HG02870 (cell line): ENCODE data around the gene PDZD2.
"Not testable (repeated sequence)": the region's sequence is repeated elsewhere in the genome, so short reads cannot be mapped to it uniquely, and the experiment has no call there.

ENCODE experiments used
- ATAC-seq: cut with Tn5 transposase; IDR thresholded peaks from one replicate; pipeline ENCODE4 v1.9.1; 2021; ENCODE audit warnings: mild to moderate bottlenecking, moderate library complexity; ENCODE audit not compliant: unreplicated experiment

The PDZD2 gene

GRCh38 chr5:31963358-31964006, 324.6 kb downstream of the PDZD2 start:
- ATAC-seq: no peak

- no peak for ATAC-seq
These were observed 325.1 kb downstream of the PDZD2 start for GRCh38 chr5:31964007-31964360.

DNA sequence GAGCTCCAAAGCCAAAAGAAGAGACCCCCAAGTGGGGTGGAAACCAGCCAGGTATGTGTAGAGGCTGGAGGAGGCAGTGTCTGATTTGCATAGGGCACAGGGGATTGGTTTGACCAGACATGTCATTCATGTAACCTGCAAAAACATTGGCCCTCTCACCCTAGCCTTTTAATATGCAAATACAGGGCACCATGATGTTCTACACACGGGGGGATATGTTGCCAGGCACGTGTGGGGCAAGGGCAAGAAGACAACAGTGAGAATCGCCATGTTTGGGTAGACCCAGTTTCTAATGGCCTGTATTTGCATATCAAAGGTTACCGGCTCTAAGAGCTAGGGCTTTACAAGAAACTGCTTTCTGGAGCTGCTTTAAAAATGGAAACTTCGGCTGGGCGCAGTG, 326.3 kb downstream of the PDZD2 start:
- ATAC-seq: no peak

DNA sequence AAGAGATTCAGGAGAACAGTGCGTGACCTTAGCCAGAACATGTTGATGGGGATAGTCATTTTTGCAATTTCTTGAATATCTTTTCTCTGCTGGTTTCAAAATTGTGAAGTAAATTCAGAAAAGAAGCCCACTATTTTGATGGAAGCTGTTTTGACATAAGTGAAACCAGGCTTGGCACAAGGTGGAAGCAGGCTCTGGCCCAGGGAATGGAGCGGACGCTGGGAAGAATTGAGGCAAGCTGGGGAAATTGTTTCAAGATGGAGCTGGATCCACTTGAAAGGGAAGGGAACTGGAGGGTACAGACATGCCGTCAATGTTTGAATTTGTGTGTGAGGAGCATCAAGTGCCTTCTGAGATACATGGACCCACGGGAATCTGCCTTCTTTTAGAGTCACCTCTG, 328.0 kb downstream of the PDZD2 start:
- ATAC-seq: no peak

DNA sequence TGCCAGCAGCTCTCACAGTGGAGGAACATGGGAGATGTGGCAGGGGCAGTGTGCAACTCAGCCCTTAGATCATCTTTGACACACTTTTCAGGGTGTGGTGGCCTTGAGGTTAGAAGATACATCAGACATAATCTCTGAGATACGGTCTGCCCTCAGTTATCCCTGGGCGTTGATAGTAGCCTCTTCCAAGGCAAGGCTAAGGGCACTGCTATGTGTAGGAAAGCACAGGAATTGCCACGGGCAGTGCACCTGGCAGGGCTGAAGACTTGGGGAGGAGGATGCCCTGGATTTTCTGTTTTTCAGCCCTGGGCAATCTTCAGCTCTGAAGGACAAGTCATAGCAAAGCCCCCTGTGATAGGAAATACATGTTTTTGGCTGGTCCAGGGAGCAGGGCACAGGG, 328.5 kb downstream of the PDZD2 start:
- no peak for ATAC-seq

DNA sequence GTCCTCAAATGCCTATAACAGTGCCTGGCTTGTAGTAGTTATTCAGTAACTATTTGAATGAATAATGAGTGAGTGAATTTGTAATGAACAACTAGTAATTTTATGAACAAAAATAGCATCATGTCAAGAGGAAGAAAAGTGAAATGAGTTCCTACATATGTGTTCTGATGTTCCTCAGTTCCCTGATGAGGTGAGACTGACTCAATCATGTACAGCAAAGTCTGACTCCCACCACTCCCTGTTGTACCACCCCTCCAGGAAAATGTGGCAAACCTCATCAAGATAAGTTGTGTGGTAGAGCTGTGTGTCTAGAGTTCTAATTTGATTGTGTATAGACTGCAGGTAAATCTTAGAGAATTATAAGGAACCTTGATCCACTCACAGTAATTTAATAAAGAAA, 333.6 kb downstream of the PDZD2 start:
- no peak for ATAC-seq

DNA sequence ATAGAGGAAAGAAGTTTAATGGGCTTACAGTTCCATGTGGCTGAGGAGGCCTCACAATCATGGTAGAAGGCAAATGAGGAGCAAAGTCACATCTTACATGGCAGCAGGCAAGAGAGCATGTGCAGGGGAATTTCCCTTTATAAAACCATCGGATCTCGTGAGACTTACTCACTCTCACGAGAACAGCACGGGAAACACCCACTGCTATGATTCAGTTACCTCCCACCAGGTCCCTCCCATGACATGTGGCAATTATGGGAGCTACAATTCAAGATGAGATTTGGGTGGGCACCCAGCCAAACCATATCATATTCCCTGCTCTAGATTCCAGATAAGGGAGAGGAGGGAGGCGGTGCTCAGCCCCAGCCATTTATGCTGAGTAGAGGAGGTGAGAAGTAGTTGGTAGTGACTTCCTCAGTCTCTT, 336.3 kb downstream of the PDZD2 start:
- not testable (repeated sequence) for ATAC-seq

- no peak for ATAC-seq
These were observed 337.2 kb downstream of the PDZD2 start for GRCh38 chr5:31976169-31976568.

GRCh38 chr5:31981361-31981945, 342.5 kb downstream of the PDZD2 start:
- ATAC-seq: no peak

DNA sequence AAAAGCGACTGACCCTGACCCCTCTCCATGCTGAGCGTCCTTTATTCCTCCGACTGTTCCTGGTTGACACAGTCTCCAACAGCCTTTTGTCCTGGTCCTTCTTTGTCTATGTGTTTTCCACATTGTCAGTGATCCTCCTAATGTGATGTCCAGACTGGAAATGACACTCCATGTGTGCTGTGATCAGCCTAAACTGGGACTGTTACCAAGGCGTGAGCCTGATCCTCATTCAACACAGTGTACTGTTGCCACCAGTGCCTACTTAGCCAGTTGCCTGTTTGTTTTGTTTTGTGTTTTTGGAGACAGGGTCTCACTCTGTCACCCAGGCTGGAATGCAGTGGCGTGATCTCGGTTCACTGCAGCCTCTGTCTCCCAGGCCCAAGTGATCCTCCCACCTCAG, 343.1 kb downstream of the PDZD2 start:
- no peak for ATAC-seq

DNA sequence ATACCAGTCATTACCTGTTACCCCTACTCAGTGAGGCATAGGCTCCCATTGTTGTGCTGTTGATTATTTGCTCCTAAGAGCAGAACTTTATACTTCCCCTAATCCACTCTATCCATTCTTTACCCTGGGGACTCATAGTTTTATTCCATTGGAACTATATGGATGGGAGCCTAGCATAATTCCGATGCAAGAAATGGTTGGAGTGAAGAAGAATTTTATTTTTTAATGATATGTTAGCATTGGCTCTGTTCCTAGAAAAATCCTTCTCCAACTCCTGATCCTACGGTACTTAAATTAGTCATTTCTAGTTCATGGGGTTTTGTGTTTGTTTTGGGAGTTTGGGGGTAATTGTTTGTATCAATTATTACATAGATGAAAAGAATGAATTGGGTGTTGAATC, 343.7 kb downstream of the PDZD2 start:
- ATAC-seq: no peak

GRCh38 chr5:31983851-31984250, 344.9 kb downstream of the PDZD2 start:
- ATAC-seq: no peak

- no peak for ATAC-seq
These were observed 345.8 kb downstream of the PDZD2 start for GRCh38 chr5:31984691-31985090.

GRCh38 chr5:31986101-31986500, 347.2 kb downstream of the PDZD2 start:
- ATAC-seq: no peak

DNA sequence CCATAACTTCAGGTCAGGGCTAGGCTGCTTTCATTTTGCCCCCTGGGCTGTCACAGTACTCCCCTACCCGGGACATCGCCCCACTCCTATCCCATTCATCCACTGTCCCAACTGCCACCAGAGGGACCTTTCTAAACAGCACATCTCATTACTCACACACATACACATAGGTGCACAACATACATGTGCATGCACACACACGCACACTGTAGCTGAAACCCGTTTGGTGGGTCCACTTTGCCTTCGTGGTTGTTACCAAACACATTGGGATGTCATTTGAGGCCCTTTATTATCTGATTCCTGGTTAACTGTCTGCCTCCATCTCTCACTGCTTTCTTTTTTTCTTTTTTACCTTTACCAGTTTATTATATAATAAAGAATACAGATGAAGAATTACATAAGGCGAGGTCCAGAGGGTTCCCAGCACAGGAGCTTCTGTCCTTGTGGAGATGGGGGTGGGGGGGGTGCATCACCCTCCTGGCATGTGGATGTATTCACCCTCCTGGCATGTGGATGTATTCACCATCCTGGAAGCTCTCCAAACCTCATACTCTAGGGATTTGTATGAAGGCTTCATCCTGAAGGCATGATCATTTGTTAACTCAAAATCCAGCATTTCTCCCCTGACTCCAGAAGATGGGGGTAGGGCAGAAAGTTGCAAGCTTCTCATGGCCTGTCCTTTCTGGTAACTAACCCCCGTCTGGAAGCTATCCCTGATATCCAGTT, 349.2 kb downstream of the PDZD2 start:
- no peak for ATAC-seq

GRCh38 chr5:31990081-31990650, 351.2 kb downstream of the PDZD2 start:
- no peak for ATAC-seq

GRCh38 chr5:31990701-31991110, 351.8 kb downstream of the PDZD2 start:
- ATAC-seq: no peak

GRCh38 chr5:31992377-31992776, 353.4 kb downstream of the PDZD2 start:
- ATAC-seq: no peak

DNA sequence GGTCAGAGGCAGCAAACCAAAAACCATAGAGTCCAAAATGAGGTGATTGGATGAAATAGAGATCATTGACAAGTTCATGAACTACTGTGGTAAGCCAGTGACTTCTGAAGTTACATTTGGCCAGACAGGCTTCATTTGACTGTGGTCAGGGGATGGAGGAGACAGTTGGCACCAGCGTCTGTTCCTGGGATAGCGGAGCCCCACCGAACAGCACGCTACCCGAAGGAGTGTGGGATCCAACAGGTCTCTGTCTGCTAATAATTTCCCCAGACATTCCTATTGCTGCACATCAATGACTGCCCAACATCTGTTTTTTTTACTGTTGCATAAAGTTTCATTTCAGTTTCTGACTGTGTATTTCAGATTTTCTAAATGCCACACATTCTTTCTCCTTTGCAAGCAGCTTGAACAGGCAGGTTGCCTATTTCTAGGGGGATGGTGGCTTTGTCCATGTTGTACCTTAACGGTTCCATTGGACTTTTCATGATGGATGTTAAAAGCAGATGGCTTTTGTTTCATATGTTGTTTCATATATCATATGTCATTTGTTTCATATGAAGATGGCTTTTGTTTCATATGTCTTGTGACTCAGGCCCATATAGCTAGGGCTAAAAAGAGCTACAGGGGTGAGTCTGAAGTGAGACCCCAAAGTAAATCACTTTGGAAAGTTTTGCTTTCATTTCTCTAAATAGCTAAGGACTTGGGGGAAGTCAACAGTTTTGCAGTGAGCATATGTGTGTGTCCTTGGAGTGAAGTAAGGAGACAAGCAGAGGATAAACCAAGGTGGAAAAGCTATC, 354.4 kb downstream of the PDZD2 start:
- ATAC-seq: peak; percentile 59

- peak; percentile 33 for ATAC-seq
These were observed 356.1 kb downstream of the PDZD2 start for GRCh38 chr5:31995006-31995405.

GRCh38 chr5:31995714-31996113, 356.8 kb downstream of the PDZD2 start:
- ATAC-seq: no peak
